WTC11 (cell line): Measurements from ENCODE around the gene USP11. TPM values are rescaled to one million over a fixed set of nuclear protein-coding genes. Genes with fewer than 3 reads are reported as not detected.

ENCODE experiments used
- ATAC-seq: fragments of 200-7000 bp; cut with Tn5 transposase; 2 replicates; pipeline ENCODE4 v1.10.0; 2021; ENCODE audit warnings: mild to moderate bottlenecking, moderate library complexity
- CTCF ChIA-PET: fragments of 300-600 bp; sonication (Branson Sonifier 250); formaldehyde crosslinking; loops from one replicate; lab custom pipeline; 2021; ENCODE audit warnings: antibody characterized with exemption; lab: Charles Lee
- POLR2A ChIA-PET: fragments of 350-600 bp; sonication (Branson Sonifier 250); formaldehyde crosslinking; loops from one replicate; lab custom pipeline; 2021; ENCODE audit warnings: antibody characterized with exemption; lab: Charles Lee
- DNase-seq: peaks from one replicate; pipeline ENCODE4 v3.0.0; 2021; ENCODE audit warnings: low spot score
- H3K27ac Mint-ChIP-seq: 2 replicates; pipeline ENCODE4 v1.8.0; 2021; ENCODE audit warnings: mixed read lengths
- H3K27me3 Mint-ChIP-seq: 2 replicates; pipeline ENCODE4 v1.8.0; 2021; ENCODE audit warnings: low read depth, mild to moderate bottlenecking, moderate library complexity, mixed read lengths
- H3K36me3 Mint-ChIP-seq: 2 replicates; pipeline ENCODE4 v1.8.0; 2021; ENCODE audit warnings: mixed read lengths
- H3K4me1 Mint-ChIP-seq: 2 replicates; pipeline ENCODE4 v1.8.0; 2022; ENCODE audit warnings: mixed read lengths
- H3K4me3 Mint-ChIP-seq: 2 replicates; pipeline ENCODE4 v1.8.0; 2021; ENCODE audit warnings: mild to moderate bottlenecking, moderate library complexity, mixed read lengths
- H3K9me3 Mint-ChIP-seq: 2 replicates; pipeline ENCODE4 v1.8.0; 2021; ENCODE audit warnings: mixed read lengths
- ATF1 ChIP-seq: sonication (generic); formaldehyde crosslinking; IDR thresholded peaks from 2 replicates; pipeline ENCODE4 v1.8.1; 2023; ENCODE audit warnings: mild to moderate bottlenecking, moderate library complexity, missing genetic modification reagents
- CBFB ChIP-seq: sonication (generic); formaldehyde crosslinking; IDR thresholded peaks from 2 replicates; pipeline ENCODE4 v1.8.1; 2022; ENCODE audit warnings: mild to moderate bottlenecking, low read depth, missing genetic modification reagents
- ELF4 ChIP-seq: sonication (generic); formaldehyde crosslinking; IDR thresholded peaks from 2 replicates; pipeline ENCODE4 v1.8.1; 2022; ENCODE audit warnings: low read depth, mild to moderate bottlenecking, moderate library complexity, missing genetic modification reagents
- ETV6 ChIP-seq: sonication (generic); formaldehyde crosslinking; IDR thresholded peaks from 2 replicates; pipeline ENCODE4 v1.8.1; 2022; ENCODE audit warnings: mild to moderate bottlenecking, missing genetic modification reagents
- FOXP1 ChIP-seq: sonication (generic); formaldehyde crosslinking; IDR thresholded peaks from 2 replicates; pipeline ENCODE4 v1.8.0; 2022; ENCODE audit warnings: missing genetic modification reagents, mild to moderate bottlenecking, moderate library complexity, borderline replicate concordance
- NFATC4 ChIP-seq: fragments of 250-450 bp; sonication (Bioruptor Pico); IDR thresholded peaks from 2 replicates; pipeline ENCODE4 v1.9.0; 2021; ENCODE audit warnings: mild to moderate bottlenecking
- NFE2L1 ChIP-seq: sonication (generic); formaldehyde crosslinking; IDR thresholded peaks from 2 replicates; pipeline ENCODE4 v1.8.1; 2023; ENCODE audit warnings: missing genetic modification reagents
- NR2C2 ChIP-seq: sonication (generic); formaldehyde crosslinking; IDR thresholded peaks from 2 replicates; pipeline ENCODE4 v1.8.0; 2022; ENCODE audit warnings: mild to moderate bottlenecking, missing genetic modification reagents
- OVOL2 ChIP-seq: fragments of 250-450 bp; sonication (Bioruptor Pico); IDR thresholded peaks from 2 replicates; pipeline ENCODE4 v1.9.0; 2021; ENCODE audit warnings: mild to moderate bottlenecking, borderline replicate concordance
- RORB ChIP-seq: fragments of 250-450 bp; sonication (Bioruptor Pico); IDR thresholded peaks from 2 replicates; pipeline ENCODE4 v1.9.0; 2021; ENCODE audit warnings: mild to moderate bottlenecking
- SMAD4 ChIP-seq: sonication (generic); formaldehyde crosslinking; IDR thresholded peaks from 2 replicates; pipeline ENCODE4 v1.8.0; 2022; ENCODE audit warnings: mild to moderate bottlenecking, missing genetic modification reagents
- SP1 ChIP-seq: sonication (generic); formaldehyde crosslinking; conservative IDR thresholded peaks from 2 replicates; pipeline ENCODE4 v1.8.1; 2022; ENCODE audit warnings: missing genetic modification reagents
- ZNF232 ChIP-seq: sonication (generic); formaldehyde crosslinking; IDR thresholded peaks from 2 replicates; pipeline ENCODE4 v1.8.0; 2022; ENCODE audit warnings: mild to moderate bottlenecking, missing genetic modification reagents
- total RNA-seq: library from RNA; stranded (reverse); gene quantifications from 3 replicates; pipeline ENCODE4 v1.2.3, GENCODE V29; 2021
- TF ChIP-seq, protein P1 (sequence below): sonication (generic); formaldehyde crosslinking; IDR thresholded peaks from 2 replicates; pipeline ENCODE4 v1.8.1; 2023; ENCODE audit warnings: mild to moderate bottlenecking, missing genetic modification reagents
- TF ChIP-seq, protein P2 (sequence below): sonication (generic); formaldehyde crosslinking; IDR thresholded peaks from 2 replicates; pipeline ENCODE4 v1.8.0; 2022; ENCODE audit warnings: mild to moderate bottlenecking, missing genetic modification reagents
- TF ChIP-seq, protein P3 (sequence below): sonication (generic); formaldehyde crosslinking; IDR thresholded peaks from 2 replicates; pipeline ENCODE4 v1.8.0; 2022; ENCODE audit warnings: missing genetic modification reagents
- TF ChIP-seq, protein P4 (sequence below): sonication (generic); formaldehyde crosslinking; IDR thresholded peaks from 2 replicates; pipeline ENCODE4 v1.8.1; 2022; ENCODE audit warnings: mild to moderate bottlenecking, missing genetic modification reagents, moderate library complexity, borderline replicate concordance
- TF ChIP-seq, protein P5 (sequence below): fragments of 250-450 bp; sonication (Bioruptor Pico); conservative IDR thresholded peaks from 2 replicates; pipeline ENCODE4 v1.9.0; 2021; ENCODE audit warnings: mild to moderate bottlenecking
- TF ChIP-seq, protein P6 (sequence below): fragments of 200-600 bp; IDR thresholded peaks from 2 replicates; pipeline ENCODE4 v1.8.0; 2022; ENCODE audit warnings: antibody characterized with exemption

Gene USP11
- total RNA-seq, 1 experiment from 2014 or later = 86.8 TPM

DNA sequence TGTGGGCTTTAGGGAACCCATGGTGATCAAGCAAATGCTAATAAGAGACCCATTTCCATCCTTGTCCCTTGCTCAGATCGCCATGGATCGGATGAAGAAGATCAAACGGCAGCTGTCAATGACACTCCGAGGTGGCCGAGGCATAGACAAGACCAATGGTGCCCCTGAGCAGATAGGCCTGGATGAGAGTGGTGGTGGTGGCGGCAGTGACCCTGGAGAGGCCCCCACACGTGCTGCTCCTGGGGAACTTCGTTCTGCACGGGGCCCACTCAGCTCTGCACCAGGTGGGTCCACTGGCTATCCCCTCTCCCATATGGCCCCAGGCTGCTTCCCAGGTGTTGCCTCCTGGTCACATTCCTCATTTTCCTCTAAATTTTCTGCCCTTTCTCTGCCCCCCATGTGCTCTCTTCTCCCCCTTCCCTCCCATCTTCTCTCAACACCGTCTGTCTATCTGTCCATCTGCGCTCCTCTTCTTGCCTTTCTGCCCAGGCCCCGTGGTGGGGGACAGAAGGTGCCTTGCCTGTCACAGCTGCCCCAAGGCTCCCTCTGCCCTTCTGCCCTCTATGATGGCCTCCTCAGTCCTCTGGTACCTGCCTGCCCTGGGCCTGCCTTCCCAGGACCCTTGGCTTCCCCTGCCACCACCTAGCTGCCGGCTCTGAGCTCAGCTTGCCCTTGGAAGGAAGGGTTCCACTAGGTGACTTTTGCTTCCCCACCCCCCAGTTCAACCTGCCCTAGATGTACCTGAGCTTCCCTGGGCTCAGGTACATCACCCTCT, 9.1 kb upstream of the USP11 start:
- Mint-ChIP-seq H3K27ac (no peak overlapping the region), H3K4me1 (peaks cover 17% of the 10 kb centered on the region), H3K4me3 (no peak overlapping the region), H3K9me3 (no peaks in the 10 kb centered on the region), H3K27me3 (no peaks in the 10 kb centered on the region; the same call in 1 of the 2 replicates), H3K36me3 (peaks cover 48% of the 10 kb centered on the region)
- POLR2A ChIA-PET = no interaction called here
- DNase-seq = no peak
- CTCF ChIA-PET = no interaction called here
- ATAC-seq = no peak
- TF ChIP-seq FOXP1 (CRISPR knock-in tag) (no peak), ZNF232 (CRISPR knock-in tag) (no peak), RORB (CRISPR knock-in tag) (no peak), NFE2L1 (CRISPR knock-in tag) (no peak), OVOL2 (CRISPR knock-in tag) (no peak), ETV6 (no peak), ELF4 (no peak), ATF1 (CRISPR knock-in tag) (no peak), NR2C2 (CRISPR knock-in tag) (no peak), SMAD4 (no peak), SP1 (CRISPR knock-in tag) (no peak), NFATC4 (CRISPR knock-in tag) (no peak), CBFB (CRISPR knock-in tag) (no peak)
- TF ChIP-seq, protein P1, sequence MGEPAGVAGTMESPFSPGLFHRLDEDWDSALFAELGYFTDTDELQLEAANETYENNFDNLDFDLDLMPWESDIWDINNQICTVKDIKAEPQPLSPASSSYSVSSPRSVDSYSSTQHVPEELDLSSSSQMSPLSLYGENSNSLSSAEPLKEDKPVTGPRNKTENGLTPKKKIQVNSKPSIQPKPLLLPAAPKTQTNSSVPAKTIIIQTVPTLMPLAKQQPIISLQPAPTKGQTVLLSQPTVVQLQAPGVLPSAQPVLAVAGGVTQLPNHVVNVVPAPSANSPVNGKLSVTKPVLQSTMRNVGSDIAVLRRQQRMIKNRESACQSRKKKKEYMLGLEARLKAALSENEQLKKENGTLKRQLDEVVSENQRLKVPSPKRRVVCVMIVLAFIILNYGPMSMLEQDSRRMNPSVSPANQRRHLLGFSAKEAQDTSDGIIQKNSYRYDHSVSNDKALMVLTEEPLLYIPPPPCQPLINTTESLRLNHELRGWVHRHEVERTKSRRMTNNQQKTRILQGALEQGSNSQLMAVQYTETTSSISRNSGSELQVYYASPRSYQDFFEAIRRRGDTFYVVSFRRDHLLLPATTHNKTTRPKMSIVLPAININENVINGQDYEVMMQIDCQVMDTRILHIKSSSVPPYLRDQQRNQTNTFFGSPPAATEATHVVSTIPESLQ (CRISPR knock-in tag) = no peak
- TF ChIP-seq, protein P2, sequence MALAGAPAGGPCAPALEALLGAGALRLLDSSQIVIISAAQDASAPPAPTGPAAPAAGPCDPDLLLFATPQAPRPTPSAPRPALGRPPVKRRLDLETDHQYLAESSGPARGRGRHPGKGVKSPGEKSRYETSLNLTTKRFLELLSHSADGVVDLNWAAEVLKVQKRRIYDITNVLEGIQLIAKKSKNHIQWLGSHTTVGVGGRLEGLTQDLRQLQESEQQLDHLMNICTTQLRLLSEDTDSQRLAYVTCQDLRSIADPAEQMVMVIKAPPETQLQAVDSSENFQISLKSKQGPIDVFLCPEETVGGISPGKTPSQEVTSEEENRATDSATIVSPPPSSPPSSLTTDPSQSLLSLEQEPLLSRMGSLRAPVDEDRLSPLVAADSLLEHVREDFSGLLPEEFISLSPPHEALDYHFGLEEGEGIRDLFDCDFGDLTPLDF (CRISPR knock-in tag) = no peak
- TF ChIP-seq, protein P3, sequence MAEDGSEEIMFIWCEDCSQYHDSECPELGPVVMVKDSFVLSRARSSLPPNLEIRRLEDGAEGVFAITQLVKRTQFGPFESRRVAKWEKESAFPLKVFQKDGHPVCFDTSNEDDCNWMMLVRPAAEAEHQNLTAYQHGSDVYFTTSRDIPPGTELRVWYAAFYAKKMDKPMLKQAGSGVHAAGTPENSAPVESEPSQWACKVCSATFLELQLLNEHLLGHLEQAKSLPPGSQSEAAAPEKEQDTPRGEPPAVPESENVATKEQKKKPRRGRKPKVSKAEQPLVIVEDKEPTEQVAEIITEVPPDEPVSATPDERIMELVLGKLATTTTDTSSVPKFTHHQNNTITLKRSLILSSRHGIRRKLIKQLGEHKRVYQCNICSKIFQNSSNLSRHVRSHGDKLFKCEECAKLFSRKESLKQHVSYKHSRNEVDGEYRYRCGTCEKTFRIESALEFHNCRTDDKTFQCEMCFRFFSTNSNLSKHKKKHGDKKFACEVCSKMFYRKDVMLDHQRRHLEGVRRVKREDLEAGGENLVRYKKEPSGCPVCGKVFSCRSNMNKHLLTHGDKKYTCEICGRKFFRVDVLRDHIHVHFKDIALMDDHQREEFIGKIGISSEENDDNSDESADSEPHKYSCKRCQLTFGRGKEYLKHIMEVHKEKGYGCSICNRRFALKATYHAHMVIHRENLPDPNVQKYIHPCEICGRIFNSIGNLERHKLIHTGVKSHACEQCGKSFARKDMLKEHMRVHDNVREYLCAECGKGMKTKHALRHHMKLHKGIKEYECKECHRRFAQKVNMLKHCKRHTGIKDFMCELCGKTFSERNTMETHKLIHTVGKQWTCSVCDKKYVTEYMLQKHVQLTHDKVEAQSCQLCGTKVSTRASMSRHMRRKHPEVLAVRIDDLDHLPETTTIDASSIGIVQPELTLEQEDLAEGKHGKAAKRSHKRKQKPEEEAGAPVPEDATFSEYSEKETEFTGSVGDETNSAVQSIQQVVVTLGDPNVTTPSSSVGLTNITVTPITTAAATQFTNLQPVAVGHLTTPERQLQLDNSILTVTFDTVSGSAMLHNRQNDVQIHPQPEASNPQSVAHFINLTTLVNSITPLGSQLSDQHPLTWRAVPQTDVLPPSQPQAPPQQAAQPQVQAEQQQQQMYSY (CRISPR knock-in tag) = no peak
- TF ChIP-seq, protein P4, sequence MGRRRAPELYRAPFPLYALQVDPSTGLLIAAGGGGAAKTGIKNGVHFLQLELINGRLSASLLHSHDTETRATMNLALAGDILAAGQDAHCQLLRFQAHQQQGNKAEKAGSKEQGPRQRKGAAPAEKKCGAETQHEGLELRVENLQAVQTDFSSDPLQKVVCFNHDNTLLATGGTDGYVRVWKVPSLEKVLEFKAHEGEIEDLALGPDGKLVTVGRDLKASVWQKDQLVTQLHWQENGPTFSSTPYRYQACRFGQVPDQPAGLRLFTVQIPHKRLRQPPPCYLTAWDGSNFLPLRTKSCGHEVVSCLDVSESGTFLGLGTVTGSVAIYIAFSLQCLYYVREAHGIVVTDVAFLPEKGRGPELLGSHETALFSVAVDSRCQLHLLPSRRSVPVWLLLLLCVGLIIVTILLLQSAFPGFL = no peak
- TF ChIP-seq, protein P5, sequence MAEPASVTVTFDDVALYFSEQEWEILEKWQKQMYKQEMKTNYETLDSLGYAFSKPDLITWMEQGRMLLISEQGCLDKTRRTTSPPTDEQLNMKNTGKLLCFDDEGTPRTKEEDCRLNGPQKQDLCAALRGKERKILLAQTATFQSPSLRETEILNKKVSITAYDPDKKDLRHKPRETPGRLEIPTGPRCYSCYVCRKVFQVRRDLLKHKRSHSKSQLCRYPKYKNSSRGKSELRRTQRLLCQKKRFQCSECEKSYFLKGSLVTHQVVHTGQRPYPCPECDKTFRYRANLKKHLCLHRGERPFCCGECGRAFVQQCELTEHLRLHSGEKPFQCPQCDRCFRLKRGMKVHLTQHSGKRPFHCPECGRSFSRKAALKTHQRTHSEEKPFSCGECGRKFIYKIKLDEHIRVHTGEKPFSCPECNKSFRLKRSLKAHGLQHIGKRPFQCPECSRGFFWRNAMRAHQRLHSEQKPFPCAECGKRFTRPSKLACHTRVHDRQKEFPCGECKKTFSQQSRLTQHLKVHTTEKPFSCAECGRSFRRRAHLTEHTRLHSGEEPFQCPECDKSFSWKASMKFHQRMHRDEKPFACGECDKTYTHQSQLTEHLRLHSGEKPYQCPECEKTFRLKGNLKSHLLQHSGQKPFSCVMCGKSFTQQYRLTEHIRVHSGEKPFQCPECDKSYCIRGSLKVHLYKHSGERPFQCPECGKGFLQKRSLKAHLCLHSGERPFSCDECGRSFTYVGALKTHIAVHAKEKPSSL (CRISPR knock-in tag) = no peak
- TF ChIP-seq, protein P6, sequence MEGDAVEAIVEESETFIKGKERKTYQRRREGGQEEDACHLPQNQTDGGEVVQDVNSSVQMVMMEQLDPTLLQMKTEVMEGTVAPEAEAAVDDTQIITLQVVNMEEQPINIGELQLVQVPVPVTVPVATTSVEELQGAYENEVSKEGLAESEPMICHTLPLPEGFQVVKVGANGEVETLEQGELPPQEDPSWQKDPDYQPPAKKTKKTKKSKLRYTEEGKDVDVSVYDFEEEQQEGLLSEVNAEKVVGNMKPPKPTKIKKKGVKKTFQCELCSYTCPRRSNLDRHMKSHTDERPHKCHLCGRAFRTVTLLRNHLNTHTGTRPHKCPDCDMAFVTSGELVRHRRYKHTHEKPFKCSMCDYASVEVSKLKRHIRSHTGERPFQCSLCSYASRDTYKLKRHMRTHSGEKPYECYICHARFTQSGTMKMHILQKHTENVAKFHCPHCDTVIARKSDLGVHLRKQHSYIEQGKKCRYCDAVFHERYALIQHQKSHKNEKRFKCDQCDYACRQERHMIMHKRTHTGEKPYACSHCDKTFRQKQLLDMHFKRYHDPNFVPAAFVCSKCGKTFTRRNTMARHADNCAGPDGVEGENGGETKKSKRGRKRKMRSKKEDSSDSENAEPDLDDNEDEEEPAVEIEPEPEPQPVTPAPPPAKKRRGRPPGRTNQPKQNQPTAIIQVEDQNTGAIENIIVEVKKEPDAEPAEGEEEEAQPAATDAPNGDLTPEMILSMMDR = no peak
